H1 (cell line): ENCODE results near the gene ATP1A1. TPM values are rescaled to one million over a fixed set of nuclear protein-coding genes. Genes with fewer than 3 reads are reported as not detected.

ENCODE experiments used
- BCL11A ChIP-seq, 2 experiments: IDR thresholded peaks; one replicate each; pipeline ENCODE4 v1.6.1; 2011; ENCODE audit warnings: low read depth in 2 of 2, low read length in 2 of 2, mild to moderate bottlenecking in 2 of 2
- CHD1 ChIP-seq: IDR thresholded peaks from 2 replicates; pipeline ENCODE4 v1.6.1; 2012; ENCODE audit warnings: low read depth, low read length, improper control_type of control experiment
- MAFK ChIP-seq: IDR thresholded peaks from 2 replicates; pipeline ENCODE4 v1.6.1; 2012; ENCODE audit warnings: low read depth, mild to moderate bottlenecking, improper control_type of control experiment, low read length
- NANOG ChIP-seq: IDR thresholded peaks from 2 replicates; pipeline ENCODE4 v1.6.1; 2011; ENCODE audit warnings: low read length, low read depth, mild to moderate bottlenecking, inconsistent platforms; ENCODE audit not compliant: insufficient read depth, poor library complexity, severe bottlenecking
- RFX5 ChIP-seq: IDR thresholded peaks from 2 replicates; pipeline ENCODE4 v1.6.1; 2011; ENCODE audit warnings: low read depth, low read length, improper control_type of control experiment, borderline replicate concordance
- SIRT6 ChIP-seq: IDR thresholded peaks from one replicate; pipeline ENCODE4 v1.7.1; 2012; ENCODE audit warnings: low read length, inconsistent platforms
- polyA plus RNA-seq, 7 experiments: library from polyadenylated mRNA; depleted of rRNA in 3 of 7; stranded (reverse) in 5 of 7; unstranded in 2 of 7; fragments of >200 nt in 5 of 7; fragments of 200-250 nt in 2 of 7; gene quantifications; 1 replicate in 5 of 7; 2 replicates in 1 of 7; 4 replicates in 1 of 7; pipeline versions ENCODE4 v1.2.1 to v1.2.3, GENCODE V29; 2011 to 2013; ENCODE audit warnings: missing spikeins in 2 of 7, mixed read lengths in 2 of 7
- total RNA-seq: library from RNA; stranded (reverse); fragmentation: NEBNext Ultra II Directional; extraction: Animal tissue kit (Norgen Biotek cat#: 25700); gene quantifications from 2 replicates; pipeline ENCODE4 v1.2.1, GENCODE V29; 2021

Gene ATP1A1
- total and polyA plus RNA-seq, 2 of the 8 experiments (the other 6 are each of a cell fraction or from before 2014, with no cell fraction given), result 222 to 325 TPM

GRCh38 chr1:116451702-116452101 lies 78.7 kb downstream of the ATP1A1 start (continued):
- TF ChIP-seq CHD1 (no peak), RFX5 (no peak), SIRT6 (no peak), NANOG (no peak), BCL11A (IDR thresholded peaks at IDR 0.05; ENCODE audit: low read depth in 2 of 2, low read length in 2 of 2) (no peak), MAFK (no peak)
